Hematopoietic multipotent progenitor cell treated with erythropoietin and hydrocortisone succinate and interleukin-3 and kit ligand, for 8 days (in vitro differentiated cells): ENCODE results near the gene PPEF1.
"Not testable (repeated sequence)": the region's sequence is repeated elsewhere in the genome, so short reads cannot be mapped to it uniquely, and the experiment has no call there.

Source experiments
- DNase-seq: peaks from one replicate; pipeline ENCODE4 v3.0.0-alpha.2; 2015

Gene PPEF1

DNA sequence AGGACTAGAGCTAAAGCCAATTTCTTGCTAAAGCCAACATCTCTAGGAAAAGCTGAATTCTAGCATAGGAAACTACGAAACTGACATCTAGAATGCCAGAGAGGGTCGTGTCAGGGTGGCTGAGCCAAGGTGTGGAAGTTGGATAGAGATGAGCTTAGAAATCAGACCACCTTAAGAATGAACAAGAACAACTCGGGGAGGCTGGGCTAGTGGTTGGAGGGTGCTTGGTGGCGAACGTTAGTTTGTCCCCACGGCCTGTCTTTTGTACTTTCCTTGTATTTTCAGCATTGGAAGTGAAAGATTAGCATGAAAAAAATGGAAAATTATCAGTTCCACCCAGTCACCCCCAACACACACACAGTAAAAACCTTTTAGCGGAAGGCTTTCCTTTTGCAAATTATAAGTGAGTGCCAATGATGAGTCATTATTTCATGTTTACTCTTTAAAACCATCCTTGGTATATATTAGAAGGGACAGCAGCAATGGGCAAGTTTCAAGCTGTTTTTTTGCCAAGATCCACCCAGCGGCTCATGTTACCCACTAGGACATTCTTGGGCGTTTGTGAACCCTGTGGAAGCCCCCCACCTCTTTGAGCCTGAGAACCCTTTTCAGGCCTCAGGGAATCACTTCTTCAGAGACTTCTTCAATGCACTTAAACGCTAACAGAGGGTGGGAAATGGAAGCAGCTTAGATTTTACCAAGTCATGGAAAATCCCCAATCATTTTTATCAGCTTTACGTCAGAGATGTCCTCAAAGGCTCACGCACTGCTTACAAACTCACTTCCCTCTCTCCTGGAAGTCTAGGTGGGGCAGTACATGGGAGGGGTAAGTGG, 4.9 kb upstream of the PPEF1 start:
- DNase-seq, result no peak

DNA sequence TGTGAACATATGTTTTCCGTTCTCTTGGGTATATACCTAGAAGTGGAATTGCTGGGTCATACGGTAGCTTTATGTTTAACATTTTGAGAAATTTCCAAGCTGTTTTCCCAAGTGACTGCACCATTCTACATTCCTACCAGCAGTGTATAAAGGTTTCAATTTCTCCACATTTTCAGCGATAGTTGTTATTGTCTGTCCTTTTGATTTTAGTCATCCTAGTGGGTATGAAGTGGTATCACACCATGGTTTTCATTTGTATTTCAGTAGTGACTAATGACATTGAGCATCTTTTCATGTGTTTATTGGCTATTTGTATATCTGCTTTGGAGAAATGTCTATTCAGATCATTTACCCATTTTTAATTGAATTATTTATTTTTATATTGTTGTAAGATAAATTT, 2.4 kb downstream of the PPEF1 start:
- no peak for DNase-seq

DNA sequence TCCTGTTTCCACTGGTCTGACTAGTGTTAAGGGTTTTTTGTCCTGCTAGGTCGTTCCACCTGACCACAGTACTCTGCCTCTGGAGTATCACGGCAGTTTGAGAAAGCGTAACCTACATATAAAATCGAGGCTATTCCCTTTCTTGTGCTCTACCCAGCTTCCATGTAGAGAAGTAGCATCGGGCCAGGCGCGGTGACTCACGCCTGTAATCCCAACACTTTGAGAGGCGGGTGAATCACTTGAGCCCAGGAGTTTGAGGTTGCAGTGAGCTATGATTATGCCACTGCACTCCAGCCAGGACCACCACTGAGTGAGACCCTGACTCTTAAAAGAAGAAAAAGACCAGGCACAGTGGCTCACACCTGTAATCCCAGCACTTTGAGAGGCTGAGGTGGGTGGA, 7.5 kb downstream of the PPEF1 start:
- no peak for DNase-seq

DNA sequence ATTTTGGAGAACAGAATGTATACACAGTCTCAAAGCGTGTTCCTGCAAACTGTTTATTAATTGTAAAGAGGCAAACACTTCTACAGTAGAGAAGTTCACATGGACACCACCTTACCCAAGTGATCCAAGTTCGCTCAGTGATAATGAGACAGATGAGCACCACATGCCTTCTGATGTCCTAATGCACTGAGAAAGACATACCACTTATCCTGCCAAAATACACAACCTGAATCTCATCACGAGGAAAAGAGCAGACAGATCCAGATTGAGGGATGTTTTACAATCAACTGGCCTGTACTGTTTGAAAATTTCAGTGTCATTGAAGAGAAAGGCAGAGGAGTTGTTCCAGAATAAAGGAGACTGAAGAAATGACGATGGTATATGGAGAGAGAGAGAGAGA, 12.4 kb downstream of the PPEF1 start:
- no peak for DNase-seq

DNA sequence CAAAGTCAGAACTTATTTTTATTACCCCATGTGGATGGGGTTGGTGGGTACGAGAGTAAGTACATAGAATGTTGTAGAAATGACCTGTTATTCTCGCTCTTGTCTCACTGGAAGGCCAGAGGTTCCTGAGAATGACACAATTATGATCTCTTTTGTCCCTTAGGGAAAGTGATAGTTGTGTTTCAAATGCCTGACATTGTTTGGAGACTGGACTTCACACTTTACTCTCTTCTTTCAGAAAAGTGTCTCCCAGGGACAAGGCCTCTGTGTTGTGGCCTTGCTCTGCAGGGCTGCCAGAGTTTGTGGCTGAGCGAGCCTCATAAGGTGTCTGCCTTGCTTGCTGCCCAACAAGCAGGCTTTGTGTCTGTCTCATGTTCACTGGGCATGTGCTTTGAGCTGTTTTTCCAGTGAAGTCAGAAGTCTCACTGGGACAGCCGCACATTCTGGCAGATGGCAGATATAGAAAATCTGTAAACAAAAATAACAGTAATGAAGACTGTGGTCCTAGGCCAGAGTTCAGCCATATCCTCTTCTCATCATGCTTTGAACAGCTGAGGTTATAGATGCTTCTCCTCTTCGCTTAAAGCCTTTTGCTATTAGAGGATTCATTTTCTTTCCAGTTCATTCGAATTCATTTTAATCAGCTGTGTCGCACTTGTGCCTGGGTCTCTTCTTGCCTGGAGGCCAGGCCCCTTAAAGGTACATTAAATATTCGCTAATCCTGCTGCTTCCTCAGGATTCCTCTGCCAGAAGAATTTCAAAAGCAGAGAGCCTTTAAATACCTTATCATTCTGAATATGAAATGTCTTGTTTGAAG, 14.4 kb downstream of the PPEF1 start:
- DNase-seq, result no peak

DNA sequence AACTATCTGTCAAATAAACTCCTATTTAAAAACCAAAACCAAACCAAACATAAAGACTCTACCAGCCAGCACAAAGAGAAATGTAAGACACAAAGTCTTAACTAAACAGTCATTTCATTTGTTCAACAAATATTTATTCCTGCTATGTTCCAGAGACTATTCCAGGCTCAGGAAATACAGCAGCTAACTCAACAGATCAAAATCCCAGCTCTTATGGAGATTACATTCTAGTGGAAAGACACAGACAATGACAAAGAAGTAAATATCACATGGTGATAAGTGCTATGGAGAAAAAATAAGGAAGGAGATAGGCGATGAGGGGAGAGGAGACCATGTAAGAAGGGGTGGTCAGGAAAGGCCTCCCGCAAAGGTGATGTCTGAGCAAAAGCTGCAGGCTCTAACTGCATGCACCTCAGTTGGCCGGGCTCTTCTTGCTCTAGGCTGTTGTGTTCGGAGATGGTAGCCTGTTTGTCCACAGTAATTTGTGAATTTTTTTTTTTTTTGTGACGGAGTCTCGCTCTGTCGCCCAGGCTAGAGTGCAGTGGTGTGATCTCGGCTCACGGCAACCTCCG, 15.1 kb downstream of the PPEF1 start:
- no peak for DNase-seq

DNA sequence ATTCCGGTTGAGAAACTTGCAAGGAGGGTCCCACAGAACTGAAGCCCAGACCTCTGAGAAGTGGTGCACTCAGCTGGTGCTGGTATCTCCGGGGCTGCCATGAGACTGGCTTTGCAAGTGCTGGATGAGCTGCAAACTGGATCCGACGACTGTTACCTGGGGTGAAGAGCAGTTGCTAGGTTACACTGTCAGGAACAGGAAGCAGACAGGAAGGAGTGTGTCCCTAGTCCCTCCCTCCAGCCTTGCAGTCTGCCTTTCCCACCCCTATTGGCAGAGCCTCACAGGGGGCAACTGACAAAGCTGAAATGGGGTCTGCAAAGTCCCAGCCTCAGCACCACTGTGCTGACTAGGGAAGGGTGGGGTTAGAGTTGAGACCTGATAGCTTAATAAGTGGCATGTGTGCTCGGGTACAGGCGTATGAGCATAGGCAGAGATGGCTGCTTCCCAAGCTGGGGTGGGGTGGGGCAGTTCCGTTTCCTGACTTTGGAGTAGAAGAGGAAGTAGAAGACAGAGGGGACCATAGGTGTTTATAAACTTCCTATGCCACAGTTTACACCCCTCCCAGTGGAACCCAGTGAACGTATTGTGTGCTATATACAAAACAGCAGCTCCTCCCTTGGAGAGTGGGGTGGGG, 18.0 kb downstream of the PPEF1 start:
- DNase-seq, result no peak

GRCh38 chrX:18733287-18733686, 25.8 kb downstream of the PPEF1 start:
- no peak for DNase-seq

DNA sequence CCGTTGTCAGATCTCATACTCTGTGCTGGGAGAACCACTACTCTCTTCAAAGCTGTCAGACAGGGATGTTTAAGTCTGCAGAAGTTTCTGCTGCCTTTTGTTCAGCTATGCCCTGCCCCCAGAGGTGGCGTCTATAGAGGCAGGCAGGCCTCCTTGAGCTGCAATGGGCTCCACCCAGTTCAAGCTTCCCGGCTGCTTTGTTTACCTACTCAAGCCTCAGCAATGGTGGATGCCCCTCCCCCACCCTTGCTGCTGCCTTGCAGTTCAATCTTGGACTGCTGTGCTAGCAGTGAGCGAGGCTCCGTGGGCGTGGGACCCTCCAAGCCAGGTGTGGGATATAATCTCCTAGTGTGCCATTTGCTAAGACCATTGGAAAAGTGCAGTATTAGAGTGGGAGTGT, 32.2 kb downstream of the PPEF1 start:
- not testable (repeated sequence) for DNase-seq

DNA sequence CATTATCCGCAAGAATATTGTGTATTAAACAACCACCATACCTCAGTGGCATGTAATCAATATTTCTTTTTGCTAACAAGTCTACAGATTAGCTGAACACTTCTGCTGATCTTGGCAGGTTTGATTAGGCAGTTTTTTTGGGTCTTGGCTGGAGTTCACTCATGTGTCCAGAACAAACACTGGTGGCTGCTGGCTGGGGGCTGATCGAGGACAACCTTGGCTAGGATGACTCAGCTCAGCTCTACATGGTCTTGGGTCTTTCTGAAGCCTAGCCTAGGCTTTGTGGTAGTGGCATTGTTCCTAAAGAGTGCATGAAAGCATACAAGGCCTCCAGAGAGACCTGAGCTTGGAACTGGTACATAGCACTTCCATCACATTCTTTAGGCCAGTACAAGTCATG, 41.1 kb downstream of the PPEF1 start:
- no peak for DNase-seq

- DNase-seq, result no peak
Measured at GRCh38 chrX:18753631-18754030, 46.2 kb downstream of the PPEF1 start.

GRCh38 chrX:18755651-18756050, 48.2 kb downstream of the PPEF1 start:
- DNase-seq, result no peak

- no peak for DNase-seq
Measured at GRCh38 chrX:18757956-18758932, 50.8 kb downstream of the PPEF1 start.

GRCh38 chrX:18761750-18762149, 54.3 kb downstream of the PPEF1 start:
- DNase-seq, result no peak

GRCh38 chrX:18763106-18763505, 55.7 kb downstream of the PPEF1 start:
- not testable (repeated sequence) for DNase-seq

- DNase-seq, result no peak
Measured at GRCh38 chrX:18769364-18769763, 61.9 kb downstream of the PPEF1 start.

- DNase-seq, result no peak
Measured at GRCh38 chrX:18769812-18770573, 62.5 kb downstream of the PPEF1 start.

DNA sequence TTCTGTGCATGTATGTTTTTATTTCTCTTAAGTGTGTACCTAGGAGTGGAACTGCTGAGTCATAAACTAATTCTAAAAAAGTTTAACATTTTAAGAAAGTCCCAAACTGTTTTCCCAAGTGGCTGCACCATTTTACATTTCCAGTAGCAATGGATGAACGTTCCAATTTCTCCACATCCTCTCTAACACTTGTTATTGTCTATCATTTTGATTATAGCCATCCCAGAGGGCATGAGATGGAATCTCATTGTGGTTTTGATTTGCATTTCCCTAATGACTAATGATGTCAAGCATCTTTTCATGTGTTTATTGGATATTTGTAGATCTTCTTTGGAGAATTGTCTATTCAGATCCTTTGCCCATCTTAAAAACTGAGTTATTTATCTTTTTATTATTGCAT, 82.5 kb downstream of the PPEF1 start:
- no peak for DNase-seq

DNA sequence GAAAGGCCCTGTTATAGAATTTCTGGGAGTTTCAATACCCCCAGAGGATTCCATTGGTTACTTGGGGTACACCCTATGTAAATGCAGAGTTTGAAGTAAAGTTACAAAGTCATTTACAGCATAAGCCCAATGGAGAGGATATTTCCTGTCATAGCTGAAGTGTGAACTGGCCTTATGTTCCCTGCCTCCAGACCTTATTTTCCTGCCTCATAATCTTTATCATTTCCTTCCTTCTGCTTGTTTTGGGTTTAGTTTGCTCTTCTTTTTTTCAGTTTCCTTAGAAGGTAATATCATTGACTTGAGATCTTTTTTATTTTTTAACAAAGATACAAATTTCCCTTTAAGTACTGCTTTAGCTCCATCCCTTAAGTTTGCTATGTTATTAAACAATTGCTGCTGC, 85.4 kb downstream of the PPEF1 start:
- DNase-seq, result no peak

DNA sequence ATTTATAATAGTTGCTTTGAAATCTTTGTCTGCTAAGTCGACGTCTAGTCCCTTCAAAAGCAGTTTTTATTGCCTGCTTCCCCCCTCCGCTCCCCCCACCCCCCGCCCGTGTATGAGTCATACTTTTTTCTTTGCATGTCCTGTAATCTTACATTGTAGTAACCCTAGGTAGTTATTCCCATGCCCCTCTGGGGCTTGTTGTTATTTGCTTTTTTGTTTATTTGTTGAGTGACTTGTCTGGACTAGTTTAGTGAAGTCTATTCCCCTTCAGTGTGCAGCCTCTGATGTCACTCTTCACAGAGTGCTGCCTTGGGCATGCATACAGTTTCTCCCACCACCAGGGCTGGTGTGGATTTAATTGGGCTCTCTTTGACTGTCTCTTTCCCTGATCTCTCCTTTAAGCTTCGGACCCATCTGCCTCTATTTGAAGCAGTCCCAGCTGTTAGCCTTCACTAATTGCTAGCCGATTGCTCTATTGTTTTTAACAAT, 86.2 kb downstream of the PPEF1 start:
- no peak for DNase-seq

- DNase-seq, result no peak
Measured at GRCh38 chrX:18797141-18797540, 89.7 kb downstream of the PPEF1 start.
